ENCODE results near the gene GHR.

GHR gene

GRCh38 chr5:42641336-42642005 is 218.2 kb downstream of the GHR start:
- TF ChIP-seq CTCF (IDR thresholded peaks at IDR 0.05; ENCODE audit: control insufficient read depth, insufficient read depth, low read depth, low read length, missing control alignments), result no peak
- DNase-seq (ENCODE audit: low read depth), result no peak
- H3K4me3 ChIP-seq (ENCODE audit: control insufficient read depth, low read depth, low read length), result no peak overlapping the region

DNA sequence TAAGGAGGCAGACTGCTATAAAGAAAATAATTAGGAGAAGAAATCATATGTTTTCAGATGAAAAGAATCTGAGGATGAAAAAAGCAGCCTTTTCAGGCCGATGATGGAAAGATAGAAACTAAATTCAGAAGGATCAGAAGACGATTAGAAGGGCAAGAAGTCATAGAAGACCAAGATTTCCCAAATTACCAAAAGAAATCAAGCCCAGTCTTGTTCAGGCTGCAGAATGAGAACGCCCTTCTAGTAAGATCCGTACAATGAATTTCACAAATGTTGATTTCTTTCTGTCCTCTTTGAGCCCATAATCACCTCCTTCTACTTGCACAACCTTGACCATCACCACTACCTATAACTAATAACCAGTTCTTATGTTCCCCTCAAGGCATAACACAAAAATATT is 218.8 kb downstream of the GHR start:
- no peak overlapping the region for H3K4me3 ChIP-seq (ENCODE audit: control insufficient read depth, low read depth, low read length)
- TF ChIP-seq CTCF (IDR thresholded peaks at IDR 0.05; ENCODE audit: control insufficient read depth, insufficient read depth, low read depth, low read length, missing control alignments), result no peak
- DNase-seq (ENCODE audit: low read depth), result no peak

DNA sequence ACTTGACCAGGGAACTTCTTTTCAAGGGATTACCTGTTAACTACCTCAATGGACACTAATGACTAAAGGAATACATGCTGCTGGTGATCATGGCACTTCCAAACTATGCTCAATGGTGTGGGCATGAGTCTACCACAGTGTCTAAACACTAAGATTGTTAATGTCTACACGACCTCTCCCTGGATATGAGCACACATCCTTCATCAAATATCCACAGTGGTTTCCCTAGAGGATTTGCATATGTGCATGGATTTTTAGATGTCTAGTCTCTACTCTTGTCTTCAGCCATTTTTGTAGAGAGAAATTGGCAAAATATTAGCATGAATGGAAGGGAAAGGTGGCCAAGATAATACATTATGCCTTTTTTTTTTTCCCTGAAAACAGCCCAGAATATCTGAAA is 220.1 kb downstream of the GHR start:
- no peak for TF ChIP-seq CTCF (IDR thresholded peaks at IDR 0.05; ENCODE audit: control insufficient read depth, insufficient read depth, low read depth, low read length, missing control alignments)
- H3K4me3 ChIP-seq (ENCODE audit: control insufficient read depth, low read depth, low read length), result no peak overlapping the region
- no peak for DNase-seq (ENCODE audit: low read depth)

GRCh38 chr5:42645138-42645537 is 221.9 kb downstream of the GHR start:
- TF ChIP-seq CTCF (IDR thresholded peaks at IDR 0.05; ENCODE audit: control insufficient read depth, insufficient read depth, low read depth, low read length, missing control alignments), result no peak
- DNase-seq (ENCODE audit: low read depth), result no peak
- H3K4me3 ChIP-seq (ENCODE audit: control insufficient read depth, low read depth, low read length), result no peak overlapping the region

DNA sequence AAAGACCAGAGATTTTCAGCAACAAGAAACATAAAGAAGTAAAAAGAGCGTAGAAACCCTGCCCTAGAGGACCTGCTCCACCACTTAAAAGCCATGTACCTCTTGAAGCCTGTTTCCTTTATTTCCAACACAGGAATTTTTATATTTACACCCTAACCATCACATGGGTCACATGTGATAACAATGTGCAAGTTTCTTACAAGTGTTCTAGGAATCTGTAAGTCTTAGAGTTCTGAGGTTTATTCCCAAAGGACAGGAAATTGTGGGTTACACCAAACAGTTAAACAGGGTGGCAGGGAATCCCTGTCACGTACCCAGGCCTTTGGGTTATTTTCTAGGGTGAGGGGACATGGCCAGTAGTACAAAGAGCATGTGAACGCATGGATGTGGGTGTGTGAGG is 224.8 kb downstream of the GHR start:
- TF ChIP-seq CTCF (IDR thresholded peaks at IDR 0.05; ENCODE audit: control insufficient read depth, insufficient read depth, low read depth, low read length, missing control alignments), result no peak
- no peak overlapping the region for H3K4me3 ChIP-seq (ENCODE audit: control insufficient read depth, low read depth, low read length)
- no peak for DNase-seq (ENCODE audit: low read depth)

- TF ChIP-seq CTCF (IDR thresholded peaks at IDR 0.05; ENCODE audit: control insufficient read depth, insufficient read depth, low read depth, low read length, missing control alignments), result no peak
Measured at GRCh38 chr5:42648915-42649314, 225.7 kb downstream of the GHR start.

DNA sequence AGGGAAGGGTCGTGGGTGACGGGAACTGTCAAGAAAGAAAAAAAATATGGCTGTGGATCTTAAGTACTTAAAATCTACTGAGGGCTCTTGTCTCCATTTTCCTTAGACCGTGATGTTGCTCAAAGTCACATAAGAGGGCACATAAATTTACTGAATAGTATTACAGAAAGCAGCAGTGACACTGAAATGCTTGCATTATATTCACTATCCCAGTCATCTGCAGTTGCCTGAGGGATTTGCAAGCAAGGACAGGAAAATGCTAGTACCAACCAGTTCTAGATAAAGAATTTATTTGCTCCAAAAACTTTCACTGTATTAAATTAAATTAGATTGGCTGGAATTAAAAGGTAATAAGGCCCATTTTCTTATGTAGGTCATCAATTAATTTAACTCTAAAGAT is 226.8 kb downstream of the GHR start:
- no peak for TF ChIP-seq CTCF (IDR thresholded peaks at IDR 0.05; ENCODE audit: control insufficient read depth, insufficient read depth, low read depth, low read length, missing control alignments)
- DNase-seq (ENCODE audit: low read depth), result no peak
- H3K4me3 ChIP-seq (ENCODE audit: control insufficient read depth, low read depth, low read length), result no peak overlapping the region

More at GRCh38 chr5:42648915-42649314, 225.7 kb downstream of the GHR start:
- no peak for DNase-seq (ENCODE audit: low read depth)
- H3K4me3 ChIP-seq (ENCODE audit: control insufficient read depth, low read depth, low read length), result no peak overlapping the region
